Ectodermal cell (in vitro differentiated cells): Measurements from ENCODE around the gene RAB5B. TPM values are rescaled to one million over a fixed set of nuclear protein-coding genes. Genes with fewer than 3 reads are reported as not detected.

Source experiments
- H3K27ac ChIP-seq: 2 replicates; pipeline ENCODE4 v1.7.0; 2013; ENCODE audit warnings: mild to moderate bottlenecking, low read depth, low read length; ENCODE audit not compliant: insufficient read depth, poor library complexity, severe bottlenecking
- H3K27me3 ChIP-seq: 2 replicates; pipeline ENCODE4 v1.7.0; 2013; ENCODE audit warnings: mild to moderate bottlenecking, low read length; ENCODE audit not compliant: insufficient read depth, control insufficient read depth, poor library complexity, severe bottlenecking
- H3K36me3 ChIP-seq: one replicate; pipeline ENCODE4 v1.7.0; 2013; ENCODE audit warnings: low read length; ENCODE audit not compliant: control insufficient read depth, insufficient read depth
- H3K4me1 ChIP-seq: one replicate; pipeline ENCODE4 v1.7.0; 2013; ENCODE audit warnings: low read length; ENCODE audit not compliant: control insufficient read depth, insufficient read depth
- H3K4me3 ChIP-seq: 2 replicates; pipeline ENCODE4 v1.7.0; 2013; ENCODE audit warnings: low read depth, low read length, control low read depth; ENCODE audit not compliant: insufficient read depth
- H3K9me3 ChIP-seq: 2 replicates; pipeline ENCODE4 v1.7.0; 2013; ENCODE audit warnings: mild to moderate bottlenecking, low read length, moderate library complexity; ENCODE audit not compliant: control insufficient read depth
- WGBS, 2 experiments: methylation state at CpG; one replicate each; pipeline ENCODE4 v1.1.7; 2013; ENCODE audit warnings: missing lambda C conversion rate in 2 of 2; 5-methylcytosine and 5-hydroxymethylcytosine counted together
- polyA plus RNA-seq, 4 experiments: library from polyadenylated mRNA; stranded (reverse); fragments of 50-300 nt; gene quantifications; one replicate each; pipeline ENCODE4 v1.2.3, GENCODE V29; 2013

RAB5B gene
- 87.9 TPM for polyA plus RNA-seq (2013, experiment 1 of 4)
- polyA plus RNA-seq (2013, experiment 2 of 4), result 87.3 TPM
- 62.6 TPM for polyA plus RNA-seq (2013, experiment 3 of 4)
- polyA plus RNA-seq (2013, experiment 4 of 4), result 74.3 TPM

- Histone ChIP-seq H3K4me1 (peaks cover 4% of the 10 kb centered on the region), H3K27ac (peak within 1 kb of the TSS; percentile 61), H3K27me3 (no peaks in the 10 kb centered on the region), H3K4me3 (peak within 1 kb of the TSS; percentile 88), H3K36me3 (peaks cover 9% of the 10 kb centered on the region), H3K9me3 (no peaks in the 10 kb centered on the region)
- WGBS, 2 experiments, result 1% methylated on average over 39 of the region's 39 CpGs
These were observed at the start of gene RAB5B for GRCh38 chr12:55973599-55974307. TSS of gene RAB5B (plus strand) at chr12:55974078. CDS start at chr12:55986961, 12,883 bp downstream.

- H3K27me3 ChIP-seq, result no peaks in the 10 kb centered on the region
- WGBS, 2 experiments, result 91 to 93% methylated on average over 3 to 4 of the region's 4 CpGs
- H3K9me3 ChIP-seq, result no peaks in the 10 kb centered on the region
- peaks cover 9% of the 10 kb centered on the region for H3K4me1 ChIP-seq
- H3K27ac ChIP-seq, result no peak overlapping the region
- no peaks in the 10 kb centered on the region for H3K36me3 ChIP-seq
- H3K4me3 ChIP-seq, result no peak overlapping the region
These were observed 48.5 kb upstream of the RAB5B start for GRCh38 chr12:55925371-55925770.

- no peaks in the 10 kb centered on the region for H3K9me3 ChIP-seq
- 21 to 22% methylated on average over 10 of the region's 10 CpGs for WGBS, 2 experiments
- H3K4me1 ChIP-seq, result peaks cover 13% of the 10 kb centered on the region
These were observed 47.8 kb upstream of the RAB5B start for GRCh38 chr12:55925870-55926737.

GRCh38 chr12:55926738-55927587 is 46.9 kb upstream of the RAB5B start:
- Histone ChIP-seq H3K27me3 (peaks cover 10% of the 10 kb centered on the region), H3K9me3 (no peaks in the 10 kb centered on the region), H3K36me3 (no peaks in the 10 kb centered on the region), H3K4me1 (peaks cover 17% of the 10 kb centered on the region), H3K4me3 (peak overlapping the region; percentile 100), H3K27ac (peak overlapping the region; percentile 82)
- WGBS, 2 experiments, result 0 to 1% methylated on average over 42 of the region's 42 CpGs

More at GRCh38 chr12:55925870-55926737, 47.8 kb upstream of the RAB5B start:
- Histone ChIP-seq H3K36me3 (no peaks in the 10 kb centered on the region), H3K27ac (no peak overlapping the region), H3K4me3 (peak overlapping the region; percentile 100), H3K27me3 (peaks cover under 1% of the 10 kb centered on the region)

GRCh38 chr12:55927588-55928502 is 46.0 kb upstream of the RAB5B start, which contains the start of gene PYM1:
TSS of gene PYM1 (minus strand) at chr12:55927894. CDS start at chr12:55927761, 133 bp downstream.
- WGBS, 2 experiments, result 7 to 8% methylated on average over 49 of the region's 49 CpGs

GRCh38 chr12:55929306-55929791 is 44.5 kb upstream of the RAB5B start:
- Histone ChIP-seq H3K36me3 (no peaks in the 10 kb centered on the region), H3K9me3 (no peaks in the 10 kb centered on the region), H3K4me3 (no peak overlapping the region), H3K4me1 (peaks cover 17% of the 10 kb centered on the region), H3K27ac (no peak overlapping the region), H3K27me3 (peaks cover 33% of the 10 kb centered on the region)
- 86 to 90% methylated on average over 5 to 7 of the region's 8 CpGs for WGBS, 2 experiments

More at GRCh38 chr12:55927588-55928502, 46.0 kb upstream of the RAB5B start, which contains the start of gene PYM1:
- peaks cover 17% of the 10 kb centered on the region for H3K4me1 ChIP-seq
- peak within 1 kb of the TSS; percentile 82 for H3K27ac ChIP-seq
- peak within 1 kb of the TSS; percentile 100 for H3K4me3 ChIP-seq
- H3K9me3 ChIP-seq, result no peaks in the 10 kb centered on the region
- peaks cover 18% of the 10 kb centered on the region for H3K27me3 ChIP-seq
- H3K36me3 ChIP-seq, result no peaks in the 10 kb centered on the region

GRCh38 chr12:55930771-55931316 is 43.0 kb upstream of the RAB5B start, which contains the start of gene DGKA:
TSS of gene DGKA (plus strand) at chr12:55931162. CDS start at chr12:55936504, 5,342 bp downstream.
- Histone ChIP-seq H3K27ac (no peak within 1 kb of the TSS), H3K36me3 (no peaks in the 10 kb centered on the region), H3K9me3 (no peaks in the 10 kb centered on the region), H3K4me3 (peak within 1 kb of the TSS; percentile 57), H3K4me1 (peaks cover 12% of the 10 kb centered on the region), H3K27me3 (peaks cover 40% of the 10 kb centered on the region)
- WGBS, 2 experiments, result 42 to 58% methylated on average over 2 to 3 of the region's 3 CpGs

GRCh38 chr12:55931317-55931779 is 42.5 kb upstream of the RAB5B start:
- WGBS, 2 experiments, result 30 to 33% methylated on average over 10 of the region's 10 CpGs
- H3K4me1 ChIP-seq, result peaks cover 9% of the 10 kb centered on the region
- peak overlapping the region; percentile 57 for H3K4me3 ChIP-seq
- H3K36me3 ChIP-seq, result no peaks in the 10 kb centered on the region
- H3K9me3 ChIP-seq, result no peaks in the 10 kb centered on the region
- peaks cover 40% of the 10 kb centered on the region for H3K27me3 ChIP-seq
- H3K27ac ChIP-seq, result no peak overlapping the region
